Measurements from ENCODE around the gene SRPK3. TPM values are rescaled to one million over a fixed set of nuclear protein-coding genes. Genes with fewer than 3 reads are reported as not detected.

The SRPK3 gene
- polyA plus RNA-seq, 1 of the 3 experiments (the other 2 are of a cell fraction): 0.74 TPM

GRCh38 chrX:153800746-153801145, 19.9 kb downstream of the SRPK3 start:
- CTCF ChIA-PET: interaction anchor here (1.3 kb wide), 1 partner anchor 122 kb away, joined by 5 read pairs; no protein-coding TSS in a partner anchor

GRCh38 chrX:153801669-153802068, 20.8 kb downstream of the SRPK3 start:
- Histone ChIP-seq H2AFZ (ENCODE audit: low read depth) (no peak overlapping the region), H4K20me1 (ENCODE audit: insufficient read depth) (no peaks in the 10 kb centered on the region), H3K9ac (no peak overlapping the region), H3K36me3 (replicated peaks in 1 of 2; ENCODE audit: control insufficient read depth in 1 of 2, insufficient read depth in 2 of 2, low read length in 1 of 2) (peaks cover 0 to 5% of the 10 kb centered on the region in 2 experiments), H3K9me3 (no peaks in the 10 kb centered on the region), H3K4me1 (ENCODE audit: control insufficient read depth in 1 of 2, insufficient read depth in 2 of 2, low read depth in 1 of 2, low read length in 1 of 2) (no peaks in the 10 kb centered on the region; a peak in 1 of 4 replicates), H3K27me3 (ENCODE audit: insufficient read depth) (no peaks in the 10 kb centered on the region; the same call in none of the 2 replicates), H3K79me2 (ENCODE audit: insufficient read depth) (peaks cover 3% of the 10 kb centered on the region; the same call in 1 of the 2 replicates), H3K27ac (ENCODE audit: low read depth in 2 of 2, low read length in 1 of 2) (no peak overlapping the region; a peak in 1 of 4 replicates), H3K4me2 (no peak overlapping the region), H3K9me2 (no peaks in the 10 kb centered on the region), H3F3A (replicated peaks; ENCODE audit: insufficient read depth) (no peaks in the 10 kb centered on the region), H3K4me3 (ENCODE audit: low read depth in 2 of 2, low read length in 1 of 2) (no peak overlapping the region)
- ChIA-PET CTCF (no interaction called here), POLR2A (interaction anchor here (0.7 to 0.8 kb wide), 2 partner anchors 133 to 172 kb away, joined by 3 read pairs; partner anchors contain the start of gene NAA10)
- 52% methylated on average over 4 of the region's 8 CpGs for WGBS (ENCODE audit: low lambda C conversion rate)
- DNase-seq: no peak
- TF ChIP-seq POLR2AphosphoS5 (IDR thresholded peaks at IDR 0.05; ENCODE audit: low read depth, low read length) (no peak), RCOR1 (IDR thresholded peaks at IDR 0.05; ENCODE audit: low read length) (no peak), GABPA (IDR thresholded peaks at IDR 0.05; ENCODE audit: low read depth) (no peak)

More at GRCh38 chrX:153800746-153801145, 19.9 kb downstream of the SRPK3 start:
- no peak overlapping the region for H3K27ac ChIP-seq (ENCODE audit: low read depth in 2 of 2, low read length in 1 of 2)
- 43% methylated on average over 7 of the region's 7 CpGs for WGBS (ENCODE audit: low lambda C conversion rate)
- H2AFZ ChIP-seq (ENCODE audit: low read depth): no peak overlapping the region
- no peak for DNase-seq
- H3K27me3 ChIP-seq (ENCODE audit: insufficient read depth): no peaks in the 10 kb centered on the region; the same call in none of the 2 replicates
- POLR2A ChIA-PET: interaction anchor here (0.5 to 0.8 kb wide), 2 partner anchors 19 to 188 kb away, joined by 3 to 4 read pairs; no protein-coding TSS in a partner anchor
- no peak overlapping the region for H3K4me3 ChIP-seq (ENCODE audit: low read depth in 2 of 2, low read length in 1 of 2)
- no peaks in the 10 kb centered on the region for H3K9me3 ChIP-seq
- H4K20me1 ChIP-seq (ENCODE audit: insufficient read depth): no peaks in the 10 kb centered on the region
- no peaks in the 10 kb centered on the region for H3K9me2 ChIP-seq
- peaks cover 0 to 6% of the 10 kb centered on the region in 2 experiments; a peak in 1 of 4 replicates for H3K4me1 ChIP-seq (ENCODE audit: control insufficient read depth in 1 of 2, insufficient read depth in 2 of 2, low read depth in 1 of 2, low read length in 1 of 2)
- H3K36me3 ChIP-seq (replicated peaks in 1 of 2; ENCODE audit: control insufficient read depth in 1 of 2, insufficient read depth in 2 of 2, low read length in 1 of 2): peaks cover 0 to 5% of the 10 kb centered on the region in 2 experiments
- TF ChIP-seq SIN3A (IDR thresholded peaks at IDR 0.05; ENCODE audit: borderline replicate concordance, low read depth, low read length) (no peak), MXI1 (IDR thresholded peaks at IDR 0.05; ENCODE audit: low read depth, low read length) (no peak), EZH2phosphoT487 (IDR thresholded peaks at IDR 0.05; ENCODE audit: borderline replicate concordance, low read depth) (no peak), NRF1 (IDR thresholded peaks at IDR 0.05; ENCODE audit: low read depth, low read length) (no peak), USF1 (IDR thresholded peaks at IDR 0.05; ENCODE audit: borderline replicate concordance, low read depth) (no peak), EP300 (IDR thresholded peaks at IDR 0.05; ENCODE audit: borderline replicate concordance in 1 of 2, low read depth in 1 of 2, low read length in 1 of 2) (no peak), GABPA (IDR thresholded peaks at IDR 0.05; ENCODE audit: low read depth) (no peak), MEF2A (IDR thresholded peaks at IDR 0.05; ENCODE audit: borderline replicate concordance, low read depth) (no peak)
- peaks cover 12% of the 10 kb centered on the region for H3K79me2 ChIP-seq (ENCODE audit: insufficient read depth)
- no peaks in the 10 kb centered on the region for H3F3A ChIP-seq (replicated peaks; ENCODE audit: insufficient read depth)
- H3K9ac ChIP-seq: no peak overlapping the region
- H3K4me2 ChIP-seq: no peak overlapping the region
